Natural killer cell (primary cell): ENCODE data around the gene COL5A1. TPM values are rescaled to one million over a fixed set of nuclear protein-coding genes. Genes with fewer than 3 reads are reported as not detected.

Experiments used
- ATAC-seq, 3 donors: fragments of 150-1000 bp in 2 of 3; fragments of 200-7000 bp in 1 of 3; cut with Tn5 transposase; 1 replicate in 1 of 3; 2 replicates in 2 of 3; pipeline ENCODE4 v1.10.0; 2021; ENCODE audit warnings: mild to moderate bottlenecking in 2 of 3, moderate library complexity in 2 of 3
- DNase-seq, 2 donors: peaks; one replicate each; pipeline versions ENCODE4 v3.0.0 to v3.0.0-alpha.2; 2013 to 2021; ENCODE audit warnings: mixed read lengths in 1 of 2
- H3K27ac ChIP-seq: one replicate; pipeline ENCODE4 v1.5.1; 2013; ENCODE audit warnings: mild to moderate bottlenecking, low read length
- H3K27me3 ChIP-seq: one replicate; pipeline ENCODE4 v1.6.1; 2013; ENCODE audit warnings: low read length; ENCODE audit not compliant: control insufficient read depth, insufficient read depth
- H3K36me3 ChIP-seq: one replicate; pipeline ENCODE4 v1.6.1; 2013; ENCODE audit warnings: low read length; ENCODE audit not compliant: control insufficient read depth, insufficient read depth
- H3K4me1 ChIP-seq: one replicate; pipeline ENCODE4 v1.6.1; 2013; ENCODE audit warnings: low read length; ENCODE audit not compliant: control insufficient read depth, insufficient read depth
- H3K4me3 ChIP-seq: one replicate; pipeline ENCODE4 v1.5.1; 2013; ENCODE audit warnings: low read length
- H3K9me3 ChIP-seq: one replicate; pipeline ENCODE4 v1.6.1; 2013; ENCODE audit warnings: low read length; ENCODE audit not compliant: control insufficient read depth, insufficient read depth
- H3K27ac Mint-ChIP-seq, 2 donors: one replicate each; pipeline ENCODE4 v1.8.0; 2022; ENCODE audit warnings: mild to moderate bottlenecking in 2 of 2, mixed read lengths in 2 of 2, moderate library complexity in 1 of 2
- H3K27me3 Mint-ChIP-seq, 2 donors: one replicate each; pipeline ENCODE4 v1.8.0; 2022; ENCODE audit warnings: low read depth in 2 of 2, mixed read lengths in 2 of 2
- H3K36me3 Mint-ChIP-seq: one replicate; pipeline ENCODE4 v1.8.0; 2022; ENCODE audit warnings: mixed read lengths
- H3K4me1 Mint-ChIP-seq, 2 donors: one replicate each; pipeline ENCODE4 v1.8.0; 2022; ENCODE audit warnings: mixed read lengths in 2 of 2
- H3K4me3 Mint-ChIP-seq: one replicate; pipeline ENCODE4 v1.8.0; 2022; ENCODE audit warnings: mild to moderate bottlenecking, moderate library complexity, mixed read lengths
- H3K9me3 Mint-ChIP-seq, 2 donors: one replicate each; pipeline ENCODE4 v1.8.0; 2022; ENCODE audit warnings: mixed read lengths in 2 of 2
- WGBS: methylation state at CpG from one replicate; pipeline ENCODE4 v1.1.7; 2013; ENCODE audit warnings: missing lambda C conversion rate; ENCODE audit not compliant: insufficient coverage; 5-methylcytosine and 5-hydroxymethylcytosine counted together
- intact Hi-C: fragments of 100-400 bp; cut with micrococcal nuclease; formaldehyde crosslinking; loops from one replicate; pipeline ENCODE4 v1.14.2; 2022
- total RNA-seq, 4 donors: library from RNA; stranded (reverse); fragments of 120-200 nt in 1 of 4; gene quantifications; one replicate each; pipeline versions ENCODE4 v1.2.3 to v1.2.4, GENCODE V29; 2013 to 2022
- TF ChIP-seq, protein P1 (sequence below): fragments of 200-600 bp; IDR thresholded peaks from one replicate; pipeline ENCODE4 v1.8.0; 2022; ENCODE audit warnings: antibody characterized with exemption

Gene COL5A1
- total RNA-seq, 3 donors from 2014 or later (not counting 1 experiment from before 2014, with no cell fraction given): 0.11 to 0.28 (median 0.23) TPM

DNA sequence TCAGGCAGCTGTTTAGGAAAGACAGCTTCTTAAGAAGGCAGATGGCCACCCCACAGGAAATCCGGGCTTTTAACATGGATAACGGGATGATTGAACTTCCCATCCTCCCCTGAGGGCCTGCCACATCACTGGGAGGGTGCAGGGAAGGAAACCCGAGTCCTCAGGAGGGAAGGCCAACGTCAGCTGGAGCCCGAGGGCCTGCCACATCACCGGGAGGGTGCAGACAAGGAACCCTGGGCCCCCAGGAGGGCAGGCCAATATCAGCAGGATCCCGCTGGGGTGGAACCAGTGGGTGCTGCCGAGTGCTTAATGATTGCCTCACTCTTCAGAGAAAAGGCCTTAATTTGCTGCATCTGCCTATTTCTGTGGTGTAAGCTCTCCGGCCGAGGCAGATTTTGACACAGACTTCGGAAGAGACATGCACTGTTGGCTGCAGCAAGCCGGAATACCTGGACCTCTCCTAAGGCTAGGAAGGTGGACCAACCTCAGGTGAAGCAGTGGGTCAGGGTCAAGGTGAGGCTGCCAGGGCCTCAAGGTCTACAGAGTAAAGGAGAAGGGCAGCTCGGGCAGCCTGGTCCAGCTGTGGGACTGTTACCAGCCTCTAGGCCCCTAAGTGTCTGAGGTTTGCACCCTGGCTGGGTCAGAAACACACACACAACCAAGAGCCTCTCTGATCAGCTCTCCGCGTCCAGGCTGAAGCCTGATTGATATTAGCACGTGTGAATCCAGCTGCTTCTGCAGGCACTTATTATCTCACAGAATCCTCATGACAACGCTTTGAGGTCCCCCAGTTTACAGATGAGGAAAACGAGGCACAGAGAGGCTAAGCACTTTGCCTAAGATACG lies 14.8 kb upstream of the COL5A1 start:
- no peaks in the 10 kb centered on the region for H3K36me3 ChIP-seq
- no peak for DNase-seq
- H3K27ac ChIP-seq: no peak overlapping the region
- H3K27me3 ChIP-seq: no peaks in the 10 kb centered on the region
- ATAC-seq: no peak
- H3K4me1 ChIP-seq: no peaks in the 10 kb centered on the region
- H3K9me3 ChIP-seq: no peaks in the 10 kb centered on the region
- H3K4me3 Mint-ChIP-seq: no peak overlapping the region
- no peaks in the 10 kb centered on the region for H3K4me1 Mint-ChIP-seq
- H3K9me3 Mint-ChIP-seq: no peaks in the 10 kb centered on the region
- H3K27me3 Mint-ChIP-seq: no peaks in the 10 kb centered on the region
- TF ChIP-seq, protein P1, sequence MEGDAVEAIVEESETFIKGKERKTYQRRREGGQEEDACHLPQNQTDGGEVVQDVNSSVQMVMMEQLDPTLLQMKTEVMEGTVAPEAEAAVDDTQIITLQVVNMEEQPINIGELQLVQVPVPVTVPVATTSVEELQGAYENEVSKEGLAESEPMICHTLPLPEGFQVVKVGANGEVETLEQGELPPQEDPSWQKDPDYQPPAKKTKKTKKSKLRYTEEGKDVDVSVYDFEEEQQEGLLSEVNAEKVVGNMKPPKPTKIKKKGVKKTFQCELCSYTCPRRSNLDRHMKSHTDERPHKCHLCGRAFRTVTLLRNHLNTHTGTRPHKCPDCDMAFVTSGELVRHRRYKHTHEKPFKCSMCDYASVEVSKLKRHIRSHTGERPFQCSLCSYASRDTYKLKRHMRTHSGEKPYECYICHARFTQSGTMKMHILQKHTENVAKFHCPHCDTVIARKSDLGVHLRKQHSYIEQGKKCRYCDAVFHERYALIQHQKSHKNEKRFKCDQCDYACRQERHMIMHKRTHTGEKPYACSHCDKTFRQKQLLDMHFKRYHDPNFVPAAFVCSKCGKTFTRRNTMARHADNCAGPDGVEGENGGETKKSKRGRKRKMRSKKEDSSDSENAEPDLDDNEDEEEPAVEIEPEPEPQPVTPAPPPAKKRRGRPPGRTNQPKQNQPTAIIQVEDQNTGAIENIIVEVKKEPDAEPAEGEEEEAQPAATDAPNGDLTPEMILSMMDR: no peak
- intact Hi-C loops: no loop called here
- H3K36me3 Mint-ChIP-seq: no peaks in the 10 kb centered on the region
- WGBS: 80% methylated on average over 19 of the region's 19 CpGs
- no peak overlapping the region for H3K27ac Mint-ChIP-seq
- H3K4me3 ChIP-seq: no peak overlapping the region

DNA sequence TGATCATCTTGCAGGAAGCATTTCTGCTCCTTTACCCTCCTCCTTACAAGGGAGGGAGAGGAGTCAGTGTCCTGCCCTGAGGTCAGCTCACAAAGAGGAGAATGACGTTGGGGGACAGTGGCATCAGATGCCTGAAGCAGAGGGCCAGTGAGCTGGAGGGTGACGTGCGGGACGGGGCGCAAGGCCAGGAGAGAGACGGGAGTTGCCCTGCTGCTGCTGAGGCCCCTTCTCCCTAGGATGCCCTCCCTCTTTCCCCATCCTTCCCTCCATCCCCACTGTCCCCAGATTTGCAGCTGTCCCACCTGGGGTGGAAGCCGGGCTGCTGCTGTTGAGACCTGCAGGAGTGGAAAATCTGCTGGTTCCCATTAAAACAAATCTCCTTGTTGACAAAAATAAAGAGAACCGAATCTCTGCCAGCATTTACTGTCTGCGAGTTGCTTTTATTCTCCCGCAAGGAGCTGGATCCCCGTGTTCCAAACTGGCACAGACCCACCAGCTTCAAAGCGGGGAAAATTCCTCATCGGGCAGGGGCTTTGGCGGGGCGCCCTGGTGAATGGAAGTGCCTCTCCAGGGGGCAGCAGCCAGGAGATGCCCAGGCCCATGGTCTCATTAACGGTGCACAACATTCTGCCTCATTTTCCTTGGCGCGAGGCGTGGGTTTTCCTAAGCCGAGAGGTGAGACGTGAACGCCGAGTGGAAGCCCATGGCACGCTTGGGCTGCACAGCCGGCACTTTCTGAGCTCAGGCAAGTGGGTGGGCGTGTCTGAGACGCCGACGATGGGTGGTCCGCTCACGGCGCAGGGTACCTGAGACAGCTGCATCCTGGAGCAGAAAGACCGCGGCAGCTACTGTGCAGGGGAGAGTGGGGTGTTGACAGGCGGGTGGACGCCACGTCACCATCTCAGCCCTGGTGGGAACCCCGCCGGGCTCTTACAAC lies 13.9 kb upstream of the COL5A1 start:
- no peak for ATAC-seq
- Mint-ChIP-seq H3K27ac (no peak overlapping the region), H3K27me3 (no peaks in the 10 kb centered on the region), H3K4me1 (no peaks in the 10 kb centered on the region), H3K36me3 (no peaks in the 10 kb centered on the region), H3K4me3 (no peak overlapping the region), H3K9me3 (no peaks in the 10 kb centered on the region)
- no peaks in the 10 kb centered on the region for H3K4me1 ChIP-seq
- intact Hi-C loops: no loop called here
- DNase-seq: no peak
- H3K36me3 ChIP-seq: no peaks in the 10 kb centered on the region
- H3K9me3 ChIP-seq: no peaks in the 10 kb centered on the region
- no peak overlapping the region for H3K27ac ChIP-seq
- H3K4me3 ChIP-seq: no peak overlapping the region
- WGBS: 88% methylated on average over 39 of the region's 39 CpGs
- TF ChIP-seq, protein P1: no peak
- H3K27me3 ChIP-seq: no peaks in the 10 kb centered on the region

DNA sequence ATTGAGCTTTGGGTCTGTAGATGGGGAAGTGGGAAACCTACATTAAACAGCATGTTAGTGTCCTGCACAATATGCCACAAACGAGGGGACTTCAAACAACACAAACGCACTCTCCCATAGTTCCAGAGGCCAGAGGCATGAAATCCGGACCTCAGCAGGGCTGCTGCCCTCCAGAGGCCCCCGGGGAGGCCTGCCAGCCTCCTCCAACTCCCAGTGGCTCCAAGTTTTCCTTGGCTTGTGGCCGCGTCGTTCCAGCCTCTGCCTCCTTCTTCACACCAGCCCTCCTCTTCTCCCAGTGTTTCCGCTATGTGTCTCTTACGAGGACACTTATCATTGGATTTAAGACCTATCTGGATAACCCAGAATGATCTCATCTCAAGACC lies 13.3 kb upstream of the COL5A1 start:
- Histone ChIP-seq H3K27ac (no peak overlapping the region), H3K36me3 (no peaks in the 10 kb centered on the region), H3K27me3 (no peaks in the 10 kb centered on the region), H3K9me3 (no peaks in the 10 kb centered on the region), H3K4me1 (no peaks in the 10 kb centered on the region), H3K4me3 (no peak overlapping the region)
- H3K27me3 Mint-ChIP-seq: no peaks in the 10 kb centered on the region
- H3K36me3 Mint-ChIP-seq: no peaks in the 10 kb centered on the region
- no peaks in the 10 kb centered on the region for H3K9me3 Mint-ChIP-seq
- ATAC-seq: no peak
- WGBS: 83% methylated on average over 9 of the region's 9 CpGs
- DNase-seq: no peak
- no peak overlapping the region for H3K4me3 Mint-ChIP-seq
- TF ChIP-seq, protein P1: no peak
- intact Hi-C loops: no loop called here
- H3K4me1 Mint-ChIP-seq: no peaks in the 10 kb centered on the region
- no peak overlapping the region for H3K27ac Mint-ChIP-seq
